Heart left ventricle (tissue), 16 donors: Measurements from ENCODE around the gene HIPK2. TPM values are rescaled to one million over a fixed set of nuclear protein-coding genes. Genes with fewer than 3 reads are reported as not detected.

Source experiments
- ATAC-seq, 4 donors: fragments of 200-7000 bp; cut with Tn5 transposase; one replicate each; pipeline ENCODE4 v1.9.1; 2020 to 2022; ENCODE audit warnings: moderate library complexity in 4 of 4, mild to moderate bottlenecking in 3 of 4, moderate number of reproducible peaks in 1 of 4
- DNase-seq, 5 donors: peaks; one replicate each; pipeline ENCODE4 v3.0.0-alpha.2; 2020
- H3K27ac ChIP-seq, 12 donors: fragments of 200-600 bp; sonication (generic) in 4 of 12; one replicate each; pipeline versions ENCODE4 v1.5.0 to v1.8.0; 2016 to 2022; ENCODE audit warnings: mild to moderate bottlenecking in 2 of 12
- H3K27me3 ChIP-seq, 9 donors: fragments of 200-600 bp; sonication (generic) in 2 of 9; one replicate each; pipeline versions ENCODE4 v1.5.1 to v1.8.0; 2016 to 2022; ENCODE audit warnings: mild to moderate bottlenecking in 3 of 9
- H3K36me3 ChIP-seq, 9 donors: fragments of 200-600 bp; sonication (generic) in 2 of 9; one replicate each; pipeline versions ENCODE4 v1.5.0 to v1.8.0; 2018 to 2022; ENCODE audit warnings: mild to moderate bottlenecking in 2 of 9
- H3K4me1 ChIP-seq, 12 donors: fragments of 200-600 bp; sonication (generic) in 4 of 12; one replicate each; pipeline versions ENCODE4 v1.5.0 to v1.8.0; 2016 to 2022; ENCODE audit warnings: mild to moderate bottlenecking in 3 of 12
- H3K4me3 ChIP-seq, 12 donors: fragments of 200-600 bp; sonication (generic) in 4 of 12; one replicate each; pipeline versions ENCODE4 v1.5.0 to v1.8.0; 2017 to 2022; ENCODE audit warnings: mild to moderate bottlenecking in 9 of 12, moderate library complexity in 4 of 12
- H3K9me3 ChIP-seq, 12 donors: fragments of 200-600 bp; sonication (generic) in 4 of 12; one replicate each; pipeline versions ENCODE4 v1.5.0 to v1.8.0; 2016 to 2022; ENCODE audit warnings: mild to moderate bottlenecking in 1 of 12
- POLR2A ChIP-seq, 2 donors: fragments of 450-650 bp; IDR thresholded peaks; one replicate each; pipeline ENCODE4 v1.6.1; 2017; ENCODE audit warnings: antibody characterized with exemption in 2 of 2, mild to moderate bottlenecking in 2 of 2, moderate library complexity in 2 of 2
- WGBS, 4 donors: extraction: QIAGEN DNeasy Blood & Tissue Kit in 2 of 4; methylation state at CpG; one replicate each; pipeline versions ENCODE4 v1.1.5 to v1.1.7; 2013 to 2018; 5-methylcytosine and 5-hydroxymethylcytosine counted together
- intact Hi-C, 10 donors: fragments of 100-400 bp; cut with DNase I; formaldehyde crosslinking; loops; one replicate each; pipeline versions ENCODE4 v1.11.1 to v1.14.2; 2022
- polyA plus RNA-seq, 2 donors: library from polyadenylated mRNA; stranded (reverse); fragments of 200-250 nt; gene quantifications; one replicate each; pipeline ENCODE4 v1.2.3, GENCODE V29; 2013
- total RNA-seq, 9 donors: library from RNA; depleted of rRNA in 2 of 9; stranded (reverse); fragments of >200 nt in 2 of 9; fragmentation: NEBNext Ultra II Directional in 3 of 9; extraction: Animal tissue kit (Norgen Biotek cat#: 25700) in 3 of 9; gene quantifications; one replicate each; pipeline versions ENCODE4 v1.1.0 to v1.2.4, GENCODE V29; 2016 to 2023
- TF ChIP-seq, protein P1 (sequence below), 12 donors: fragments of 200-600 bp; sonication (generic) in 4 of 12; IDR thresholded peaks; one replicate each; pipeline versions ENCODE4 v1.5.0 to v1.8.0; 2018 to 2022; ENCODE audit warnings: antibody characterized with exemption in 12 of 12, mild to moderate bottlenecking in 5 of 12
- donor health status: ischemic (EF 13 %, LVEDD 7.1; RV severe dilation, severe dysfunction).
- donor health status: healthy with polysubstance abuse.
- donor health status: DM: no; HTN: yes; CAD: no.
- donor health status: DM: no; HTN: no; CAD: no.
- donor health status: ischemic (EF 25% LVEDD 6.9; RV normal size, moderate dysfunction).
- donor health status: ischemic (EF 25% LVEDD 5.7; RV mildly dilated, moderate dysfunction).
- donor health status: healthy.
- donor health status: DM: yes; HTN: yes; CAD: no.
- donor health status: ischemic (EF 35%, LVEDD 5.7; RV mildly dilated, moderate dysfunction).
- donor health status: nonischemic (EF 11% LVEDD 7.7; RV severe dilation, severe dysfunction).
- donor health status: DM: yes; HTN: yes; CAD: no.
- donor health status: PGD.
- donor health status: ischemic (EF 29% LVEDD 5.4; RV normal size, mild dysfunction).
- donor health status: nonischemic (EF 23%, LVEDD 6.1; RV moderate dilation, normal function).

Gene HIPK2
- total and polyA plus RNA-seq, 11 donors, result 43.2 to 244 (median 143) TPM

DNA sequence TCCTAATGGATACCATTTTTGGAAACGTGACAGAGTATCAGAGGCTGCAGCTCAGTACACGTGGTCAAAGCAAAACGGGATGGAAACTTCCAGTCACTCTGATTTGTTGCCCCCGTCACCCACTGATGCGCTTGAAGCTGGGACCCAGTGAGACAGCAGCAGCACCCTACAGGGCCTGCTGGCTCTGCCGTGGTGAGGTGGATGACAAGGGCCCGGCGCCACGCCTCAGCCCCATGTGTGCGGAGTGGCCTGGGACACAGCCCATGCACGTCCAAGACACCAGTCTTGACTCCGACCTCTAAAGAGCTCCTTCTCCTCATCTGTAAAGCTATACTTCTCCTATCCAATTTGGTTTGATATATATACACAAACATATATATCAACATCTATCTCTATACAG, 215.3 kb downstream of the HIPK2 start:
- peaks cover 0 to 11% (median 0%) of the 10 kb centered on the region in 9 donors for H3K36me3 ChIP-seq
- no peaks in the 10 kb centered on the region for H3K27me3 ChIP-seq
- H3K4me3 ChIP-seq, result no peak overlapping the region
- peaks cover 0 to 4% (median 0%) of the 10 kb centered on the region in 12 donors for H3K4me1 ChIP-seq
- intact Hi-C loops, result loop anchor here in 1 of 10 donors (5.0 kb wide), 1 partner anchor 60 kb away; no protein-coding TSS in a partner anchor
- ATAC-seq (no peak), DNase-seq (peak in 1 of 5 donors; percentile 5)
- peaks cover 0 to 4% (median 0%) of the 10 kb centered on the region in 12 donors for H3K9me3 ChIP-seq
- TF ChIP-seq, protein P1, sequence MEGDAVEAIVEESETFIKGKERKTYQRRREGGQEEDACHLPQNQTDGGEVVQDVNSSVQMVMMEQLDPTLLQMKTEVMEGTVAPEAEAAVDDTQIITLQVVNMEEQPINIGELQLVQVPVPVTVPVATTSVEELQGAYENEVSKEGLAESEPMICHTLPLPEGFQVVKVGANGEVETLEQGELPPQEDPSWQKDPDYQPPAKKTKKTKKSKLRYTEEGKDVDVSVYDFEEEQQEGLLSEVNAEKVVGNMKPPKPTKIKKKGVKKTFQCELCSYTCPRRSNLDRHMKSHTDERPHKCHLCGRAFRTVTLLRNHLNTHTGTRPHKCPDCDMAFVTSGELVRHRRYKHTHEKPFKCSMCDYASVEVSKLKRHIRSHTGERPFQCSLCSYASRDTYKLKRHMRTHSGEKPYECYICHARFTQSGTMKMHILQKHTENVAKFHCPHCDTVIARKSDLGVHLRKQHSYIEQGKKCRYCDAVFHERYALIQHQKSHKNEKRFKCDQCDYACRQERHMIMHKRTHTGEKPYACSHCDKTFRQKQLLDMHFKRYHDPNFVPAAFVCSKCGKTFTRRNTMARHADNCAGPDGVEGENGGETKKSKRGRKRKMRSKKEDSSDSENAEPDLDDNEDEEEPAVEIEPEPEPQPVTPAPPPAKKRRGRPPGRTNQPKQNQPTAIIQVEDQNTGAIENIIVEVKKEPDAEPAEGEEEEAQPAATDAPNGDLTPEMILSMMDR (IDR thresholded peaks at IDR 0.05), result no peak
- no peak for TF ChIP-seq POLR2A (IDR thresholded peaks at IDR 0.05)
- no peak overlapping the region for H3K27ac ChIP-seq
- 93 to 96% (median 95%) methylated on average over 12 of the region's 12 CpGs for WGBS, 4 donors

DNA sequence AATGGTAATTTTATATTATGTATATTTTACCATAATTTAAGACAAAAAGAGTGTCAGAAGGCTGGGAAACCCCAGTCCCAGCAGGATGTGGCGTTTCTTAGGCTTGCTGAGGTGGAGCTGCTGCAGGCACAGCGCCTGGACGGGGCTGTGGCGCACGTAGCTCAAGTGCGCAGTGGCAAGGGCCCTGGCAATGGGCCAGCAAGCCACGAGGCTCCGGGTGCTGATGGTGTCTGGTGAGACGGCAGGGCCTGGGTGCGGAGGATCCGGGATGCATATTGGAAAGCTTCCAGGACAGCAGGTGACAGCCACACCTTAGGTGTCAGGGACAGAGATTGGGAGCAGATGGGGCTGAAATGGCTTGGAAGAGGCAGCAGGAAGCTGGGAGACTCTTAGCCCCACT, 217.1 kb downstream of the HIPK2 start:
- Histone ChIP-seq H3K36me3 (peaks cover 0 to 6% (median 0%) of the 10 kb centered on the region in 9 donors), H3K9me3 (peaks cover 0 to 4% (median 0%) of the 10 kb centered on the region in 12 donors), H3K4me3 (no peak overlapping the region), H3K27me3 (peaks cover 0 to 6% (median 0%) of the 10 kb centered on the region in 9 donors), H3K4me1 (peaks cover 0 to 4% (median 0%) of the 10 kb centered on the region in 12 donors), H3K27ac (no peak overlapping the region)
- 64 to 89% (median 87%) methylated on average over 11 of the region's 11 CpGs for WGBS, 4 donors
- intact Hi-C loops, result loop anchor here in 1 of 10 donors (5.0 kb wide), 1 partner anchor 58 kb away; no protein-coding TSS in a partner anchor
- DNase-seq, result peak in 2 of 5 donors; percentile 8 to 53
- ATAC-seq, result peak in 3 of 4 donors; percentile 30 to 64 (median 54)
- TF ChIP-seq POLR2A (IDR thresholded peaks at IDR 0.05), result no peak
- TF ChIP-seq, protein P1 (IDR thresholded peaks at IDR 0.05), result no peak

DNA sequence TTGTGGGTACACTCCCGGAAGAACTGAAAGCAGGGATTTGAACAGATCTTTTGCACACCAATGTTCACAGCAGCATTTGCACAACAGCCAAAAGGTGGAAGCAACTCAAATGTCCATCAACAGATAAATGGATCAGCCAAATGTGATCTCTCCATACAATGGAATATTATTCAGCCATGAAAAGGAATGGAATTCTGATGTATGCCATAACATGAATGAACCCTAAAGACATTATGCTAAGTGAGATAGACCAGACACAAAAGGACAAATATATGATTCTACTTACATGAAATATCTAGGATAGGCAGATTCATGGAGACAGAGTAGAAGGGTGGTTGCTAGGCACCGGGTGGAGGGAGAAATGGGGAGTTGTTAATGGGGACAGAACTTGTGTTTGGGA, 217.6 kb downstream of the HIPK2 start:
- H3K9me3 ChIP-seq, result peaks cover 0 to under 1% (median 0%) of the 10 kb centered on the region in 12 donors
- H3K27ac ChIP-seq, result no peak overlapping the region
- no peak for DNase-seq
- ATAC-seq, result no peak
- TF ChIP-seq POLR2A (IDR thresholded peaks at IDR 0.05), result no peak
- TF ChIP-seq, protein P1 (IDR thresholded peaks at IDR 0.05), result no peak
- H3K4me1 ChIP-seq, result peaks cover 0 to 4% (median 0%) of the 10 kb centered on the region in 12 donors
- H3K27me3 ChIP-seq, result peaks cover 0 to 6% (median 0%) of the 10 kb centered on the region in 9 donors
- peaks cover 0 to 6% (median 0%) of the 10 kb centered on the region in 9 donors for H3K36me3 ChIP-seq
- H3K4me3 ChIP-seq, result no peak overlapping the region
- 74 to 87% (median 80%) methylated on average over 2 of the region's 2 CpGs for WGBS, 4 donors
- intact Hi-C loops, result loop anchor here in 1 of 10 donors (5.0 kb wide), 1 partner anchor 58 kb away; no protein-coding TSS in a partner anchor

DNA sequence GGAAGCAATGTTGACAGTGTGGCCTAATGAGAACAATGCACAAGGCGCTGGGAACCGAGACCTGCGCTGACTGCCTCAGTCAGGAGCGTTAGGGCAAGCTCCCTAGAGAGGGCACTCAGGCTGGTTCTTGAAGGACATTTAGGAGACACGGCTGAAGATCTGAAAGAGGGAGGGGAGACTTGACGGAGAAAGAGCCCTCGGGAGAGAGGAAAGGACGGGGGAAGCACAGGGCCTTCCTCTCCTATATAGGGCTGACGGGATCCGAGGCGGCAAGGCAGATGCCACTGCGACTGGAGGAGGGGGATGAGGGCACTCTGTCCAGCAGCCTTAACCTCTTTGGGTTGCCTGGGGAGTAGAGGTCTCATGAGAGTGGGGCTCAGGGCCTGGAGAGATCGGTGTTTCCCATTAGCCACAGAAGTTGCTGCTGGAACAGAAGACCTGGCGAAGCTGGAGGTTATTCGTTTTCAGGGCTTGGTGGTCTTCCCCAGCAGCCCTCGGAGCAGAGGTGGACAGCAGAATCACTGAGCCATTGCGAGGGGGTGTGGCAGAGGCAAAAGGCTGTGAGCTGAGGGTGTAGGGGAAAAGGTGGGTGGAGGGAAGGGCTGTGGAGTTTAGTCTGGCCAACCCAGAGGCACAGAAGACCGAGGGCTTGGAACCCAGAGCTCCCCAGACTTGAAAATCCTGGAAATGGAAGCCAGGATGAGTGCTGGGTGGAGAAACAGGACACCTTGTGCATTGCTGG, 218.3 kb downstream of the HIPK2 start:
- TF ChIP-seq, protein P1 (IDR thresholded peaks at IDR 0.05), result no peak
- TF ChIP-seq POLR2A (IDR thresholded peaks at IDR 0.05), result no peak

More for the DNA sequence above, 218.3 kb downstream of the HIPK2 start:
- DNase-seq, result no peak
- H3K4me3 ChIP-seq, result no peak overlapping the region
- WGBS, 4 donors, result 75 to 80% (median 80%) methylated on average over 18 of the region's 18 CpGs
- H3K4me1 ChIP-seq, result peaks cover 0 to 4% (median 0%) of the 10 kb centered on the region in 12 donors
- H3K27ac ChIP-seq, result no peak overlapping the region
- intact Hi-C loops, result loop anchor here in 1 of 10 donors (5.0 kb wide), 1 partner anchor 57 kb away; no protein-coding TSS in a partner anchor
- H3K36me3 ChIP-seq, result peaks cover 0 to 6% (median 0%) of the 10 kb centered on the region in 9 donors
- H3K27me3 ChIP-seq, result peaks cover 0 to 6% (median 0%) of the 10 kb centered on the region in 9 donors
- ATAC-seq, result peak in 1 of 4 donors; percentile 16
- H3K9me3 ChIP-seq, result no peaks in the 10 kb centered on the region
